ENCODE data around the gene FLRT1. TPM values are rescaled to one million over a fixed set of nuclear protein-coding genes. Genes with fewer than 3 reads are reported as not detected.

The FLRT1 gene
- total and polyA plus RNA-seq, 2 of the 13 experiments (the other 11 are each of a cell fraction or from before 2014, with no cell fraction given) = 0.02 to 0.08 TPM

DNA sequence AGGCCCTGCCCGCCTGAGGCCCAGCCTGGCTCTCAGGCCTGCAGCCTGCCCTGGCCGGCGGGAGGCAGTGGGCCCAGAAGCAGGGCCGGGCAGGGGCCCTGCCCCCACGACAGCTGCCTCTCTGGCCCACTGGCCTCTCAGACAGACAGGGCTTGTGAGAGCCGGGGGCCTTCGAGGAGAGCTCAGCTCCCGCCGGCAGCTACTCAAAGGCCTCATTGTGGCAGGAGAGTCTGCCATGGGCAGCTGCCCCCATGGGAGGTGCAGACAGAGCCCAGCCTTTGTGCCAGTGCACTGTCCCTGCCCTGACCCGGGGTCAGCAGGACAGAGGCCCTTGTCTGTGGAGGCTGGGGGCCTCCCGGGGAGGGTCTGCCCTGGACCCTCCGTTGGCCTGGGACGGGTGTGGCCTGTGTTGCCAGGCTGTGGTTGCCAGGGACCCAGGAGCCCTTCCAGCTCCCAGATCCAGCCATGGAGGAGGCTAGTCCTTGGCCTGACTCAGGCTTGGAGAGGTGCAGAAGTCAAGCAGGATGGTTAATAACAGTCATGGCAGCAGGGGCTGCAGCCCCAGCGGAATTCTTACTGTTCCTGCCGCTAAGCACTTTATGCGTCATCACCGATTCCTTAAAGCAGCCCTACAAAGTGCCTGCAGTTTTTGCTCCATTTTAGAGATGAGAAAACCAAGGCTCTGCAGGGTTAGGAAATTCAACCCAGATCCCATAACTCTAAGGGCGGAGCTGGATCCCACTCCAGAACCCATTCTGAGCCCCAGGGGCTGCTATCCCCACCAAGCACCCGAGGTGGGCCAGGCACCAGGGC is 12.5 kb downstream of the FLRT1 start (continued):
- peak; percentile 56 for TF ChIP-seq ZNF687 (CRISPR knock-in tag; IDR thresholded peaks at IDR 0.05)
- TF ChIP-seq, protein P1, sequence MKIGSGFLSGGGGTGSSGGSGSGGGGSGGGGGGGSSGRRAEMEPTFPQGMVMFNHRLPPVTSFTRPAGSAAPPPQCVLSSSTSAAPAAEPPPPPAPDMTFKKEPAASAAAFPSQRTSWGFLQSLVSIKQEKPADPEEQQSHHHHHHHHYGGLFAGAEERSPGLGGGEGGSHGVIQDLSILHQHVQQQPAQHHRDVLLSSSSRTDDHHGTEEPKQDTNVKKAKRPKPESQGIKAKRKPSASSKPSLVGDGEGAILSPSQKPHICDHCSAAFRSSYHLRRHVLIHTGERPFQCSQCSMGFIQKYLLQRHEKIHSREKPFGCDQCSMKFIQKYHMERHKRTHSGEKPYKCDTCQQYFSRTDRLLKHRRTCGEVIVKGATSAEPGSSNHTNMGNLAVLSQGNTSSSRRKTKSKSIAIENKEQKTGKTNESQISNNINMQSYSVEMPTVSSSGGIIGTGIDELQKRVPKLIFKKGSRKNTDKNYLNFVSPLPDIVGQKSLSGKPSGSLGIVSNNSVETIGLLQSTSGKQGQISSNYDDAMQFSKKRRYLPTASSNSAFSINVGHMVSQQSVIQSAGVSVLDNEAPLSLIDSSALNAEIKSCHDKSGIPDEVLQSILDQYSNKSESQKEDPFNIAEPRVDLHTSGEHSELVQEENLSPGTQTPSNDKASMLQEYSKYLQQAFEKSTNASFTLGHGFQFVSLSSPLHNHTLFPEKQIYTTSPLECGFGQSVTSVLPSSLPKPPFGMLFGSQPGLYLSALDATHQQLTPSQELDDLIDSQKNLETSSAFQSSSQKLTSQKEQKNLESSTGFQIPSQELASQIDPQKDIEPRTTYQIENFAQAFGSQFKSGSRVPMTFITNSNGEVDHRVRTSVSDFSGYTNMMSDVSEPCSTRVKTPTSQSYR (CRISPR knock-in tag; IDR thresholded peaks at IDR 0.05; ENCODE audit: borderline replicate concordance) = peak; percentile 83; the same call in 1 of the 2 replicates
- peak; percentile 62; the same call in 1 of the 2 replicates for TF ChIP-seq UBTF (CRISPR knock-in tag; IDR thresholded peaks at IDR 0.05)
- peak; percentile 68 for TF ChIP-seq ZFY (CRISPR knock-in tag; IDR thresholded peaks at IDR 0.05)
- TF ChIP-seq, protein P2, sequence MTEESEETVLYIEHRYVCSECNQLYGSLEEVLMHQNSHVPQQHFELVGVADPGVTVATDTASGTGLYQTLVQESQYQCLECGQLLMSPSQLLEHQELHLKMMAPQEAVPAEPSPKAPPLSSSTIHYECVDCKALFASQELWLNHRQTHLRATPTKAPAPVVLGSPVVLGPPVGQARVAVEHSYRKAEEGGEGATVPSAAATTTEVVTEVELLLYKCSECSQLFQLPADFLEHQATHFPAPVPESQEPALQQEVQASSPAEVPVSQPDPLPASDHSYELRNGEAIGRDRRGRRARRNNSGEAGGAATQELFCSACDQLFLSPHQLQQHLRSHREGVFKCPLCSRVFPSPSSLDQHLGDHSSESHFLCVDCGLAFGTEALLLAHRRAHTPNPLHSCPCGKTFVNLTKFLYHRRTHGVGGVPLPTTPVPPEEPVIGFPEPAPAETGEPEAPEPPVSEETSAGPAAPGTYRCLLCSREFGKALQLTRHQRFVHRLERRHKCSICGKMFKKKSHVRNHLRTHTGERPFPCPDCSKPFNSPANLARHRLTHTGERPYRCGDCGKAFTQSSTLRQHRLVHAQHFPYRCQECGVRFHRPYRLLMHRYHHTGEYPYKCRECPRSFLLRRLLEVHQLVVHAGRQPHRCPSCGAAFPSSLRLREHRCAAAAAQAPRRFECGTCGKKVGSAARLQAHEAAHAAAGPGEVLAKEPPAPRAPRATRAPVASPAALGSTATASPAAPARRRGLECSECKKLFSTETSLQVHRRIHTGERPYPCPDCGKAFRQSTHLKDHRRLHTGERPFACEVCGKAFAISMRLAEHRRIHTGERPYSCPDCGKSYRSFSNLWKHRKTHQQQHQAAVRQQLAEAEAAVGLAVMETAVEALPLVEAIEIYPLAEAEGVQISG (CRISPR knock-in tag; IDR thresholded peaks at IDR 0.05) = peak; percentile 57
- no peak for TF ChIP-seq ZC3H4 (CRISPR knock-in tag; IDR thresholded peaks at IDR 0.05; ENCODE audit: borderline replicate concordance)
- no peak for TF ChIP-seq AHR (CRISPR knock-in tag; IDR thresholded peaks at IDR 0.05)
- TF ChIP-seq RBFOX2 (IDR thresholded peaks at IDR 0.05; ENCODE audit: low read depth, low read length) = peak; percentile 49; the same call in 1 of the 2 replicates
- 0 out of 2 replicates have a peak, but pooled peaks have one; percentile 11 for TF ChIP-seq GATAD2A (CRISPR knock-in tag; IDR thresholded peaks at IDR 0.05)
- TF ChIP-seq AGO2 (optimal IDR thresholded peaks at IDR 0.05; ENCODE audit: low read depth, low read length) = peak; percentile 16
- TF ChIP-seq HOXD1 (CRISPR knock-in tag; IDR thresholded peaks at IDR 0.05) = no peak
- peak in 1 of 2 experiments; percentile 43; a peak in 1 of 4 replicates for TF ChIP-seq EP300 (IDR thresholded peaks at IDR 0.05; ENCODE audit: low read depth in 2 of 2, low read length in 2 of 2)
- no peak for TF ChIP-seq EP300 (CRISPR knock-in tag; IDR thresholded peaks at IDR 0.05; ENCODE audit: borderline replicate concordance)
- TF ChIP-seq ZMYM4 (CRISPR knock-in tag; IDR thresholded peaks at IDR 0.05) = no peak
- no peak for TF ChIP-seq SMARCC2 (IDR thresholded peaks at IDR 0.05)
- TF ChIP-seq ZNF564 (CRISPR knock-in tag; IDR thresholded peaks at IDR 0.05) = no peak
- TF ChIP-seq XRCC5 (optimal IDR thresholded peaks at IDR 0.05; ENCODE audit: low read length) = peak; percentile 53
